ENCODE results near the gene FOXF1.
A peak's percentile ranks its signal among the peaks of the same experiment; 100 is the strongest.

Gene FOXF1

DNA sequence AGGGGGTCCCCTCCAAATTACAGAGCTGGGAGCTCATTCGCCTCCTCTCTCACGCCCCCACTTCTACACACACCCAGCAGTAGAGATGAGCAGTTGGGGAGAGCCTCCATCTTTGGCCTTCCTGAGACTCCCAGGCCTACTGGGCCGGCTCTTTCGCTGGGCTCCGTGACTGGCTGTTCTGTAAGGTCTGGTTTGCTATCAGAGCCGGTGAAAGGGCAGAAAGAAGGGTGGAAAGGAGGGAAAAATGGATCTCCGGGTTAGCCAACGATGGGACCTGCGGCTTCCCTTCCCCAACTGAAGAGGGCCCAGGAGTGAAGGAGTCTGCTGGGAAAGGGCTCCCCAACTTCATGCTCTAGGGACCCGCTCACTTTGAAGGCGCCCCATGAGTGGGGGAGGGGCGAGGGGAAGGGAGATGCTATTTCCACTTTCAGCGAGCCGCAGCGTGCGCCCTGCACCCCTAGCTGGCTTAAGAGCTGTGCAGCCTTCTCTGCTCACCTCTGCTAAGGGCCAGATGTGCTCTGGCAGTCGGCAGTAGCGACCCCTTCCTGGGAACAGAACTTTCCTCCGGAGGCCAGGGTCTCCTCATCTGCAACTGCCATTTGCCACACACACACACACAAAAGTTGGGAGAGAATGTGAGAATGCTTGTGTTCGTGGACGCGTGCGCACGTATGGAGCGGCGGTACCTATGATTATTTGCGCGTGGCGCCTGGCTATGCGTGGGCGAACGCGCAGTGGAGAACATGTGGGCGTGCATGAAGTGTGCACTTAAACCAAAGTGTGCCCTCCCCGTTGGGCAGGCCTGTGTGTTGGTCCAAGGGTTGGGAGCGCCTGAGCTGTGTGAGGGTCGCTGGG is 2.9 kb upstream of the FOXF1 start:
- DNase-seq, result no peak
- in situ Hi-C loops (cut with HindIII; ENCODE audit: low pct_ligation_motif_present, low sequenced_read_pairs), result loop anchor here (25.0 kb wide), 1 partner anchor 170 kb away; no protein-coding TSS in a partner anchor
- H3K27ac ChIP-seq, result no peak overlapping the region
- TF ChIP-seq, protein P1, sequence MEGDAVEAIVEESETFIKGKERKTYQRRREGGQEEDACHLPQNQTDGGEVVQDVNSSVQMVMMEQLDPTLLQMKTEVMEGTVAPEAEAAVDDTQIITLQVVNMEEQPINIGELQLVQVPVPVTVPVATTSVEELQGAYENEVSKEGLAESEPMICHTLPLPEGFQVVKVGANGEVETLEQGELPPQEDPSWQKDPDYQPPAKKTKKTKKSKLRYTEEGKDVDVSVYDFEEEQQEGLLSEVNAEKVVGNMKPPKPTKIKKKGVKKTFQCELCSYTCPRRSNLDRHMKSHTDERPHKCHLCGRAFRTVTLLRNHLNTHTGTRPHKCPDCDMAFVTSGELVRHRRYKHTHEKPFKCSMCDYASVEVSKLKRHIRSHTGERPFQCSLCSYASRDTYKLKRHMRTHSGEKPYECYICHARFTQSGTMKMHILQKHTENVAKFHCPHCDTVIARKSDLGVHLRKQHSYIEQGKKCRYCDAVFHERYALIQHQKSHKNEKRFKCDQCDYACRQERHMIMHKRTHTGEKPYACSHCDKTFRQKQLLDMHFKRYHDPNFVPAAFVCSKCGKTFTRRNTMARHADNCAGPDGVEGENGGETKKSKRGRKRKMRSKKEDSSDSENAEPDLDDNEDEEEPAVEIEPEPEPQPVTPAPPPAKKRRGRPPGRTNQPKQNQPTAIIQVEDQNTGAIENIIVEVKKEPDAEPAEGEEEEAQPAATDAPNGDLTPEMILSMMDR (IDR thresholded peaks at IDR 0.05; ENCODE audit: low read depth, low read length, missing control alignments), result no peak
- no peak overlapping the region for H3K4me3 ChIP-seq (ENCODE audit: low read depth, low read length)
- H3K36me3 ChIP-seq (replicated peaks), result no peaks in the 10 kb centered on the region
- peaks cover 95% of the 10 kb centered on the region for H3K27me3 ChIP-seq (replicated peaks)

DNA sequence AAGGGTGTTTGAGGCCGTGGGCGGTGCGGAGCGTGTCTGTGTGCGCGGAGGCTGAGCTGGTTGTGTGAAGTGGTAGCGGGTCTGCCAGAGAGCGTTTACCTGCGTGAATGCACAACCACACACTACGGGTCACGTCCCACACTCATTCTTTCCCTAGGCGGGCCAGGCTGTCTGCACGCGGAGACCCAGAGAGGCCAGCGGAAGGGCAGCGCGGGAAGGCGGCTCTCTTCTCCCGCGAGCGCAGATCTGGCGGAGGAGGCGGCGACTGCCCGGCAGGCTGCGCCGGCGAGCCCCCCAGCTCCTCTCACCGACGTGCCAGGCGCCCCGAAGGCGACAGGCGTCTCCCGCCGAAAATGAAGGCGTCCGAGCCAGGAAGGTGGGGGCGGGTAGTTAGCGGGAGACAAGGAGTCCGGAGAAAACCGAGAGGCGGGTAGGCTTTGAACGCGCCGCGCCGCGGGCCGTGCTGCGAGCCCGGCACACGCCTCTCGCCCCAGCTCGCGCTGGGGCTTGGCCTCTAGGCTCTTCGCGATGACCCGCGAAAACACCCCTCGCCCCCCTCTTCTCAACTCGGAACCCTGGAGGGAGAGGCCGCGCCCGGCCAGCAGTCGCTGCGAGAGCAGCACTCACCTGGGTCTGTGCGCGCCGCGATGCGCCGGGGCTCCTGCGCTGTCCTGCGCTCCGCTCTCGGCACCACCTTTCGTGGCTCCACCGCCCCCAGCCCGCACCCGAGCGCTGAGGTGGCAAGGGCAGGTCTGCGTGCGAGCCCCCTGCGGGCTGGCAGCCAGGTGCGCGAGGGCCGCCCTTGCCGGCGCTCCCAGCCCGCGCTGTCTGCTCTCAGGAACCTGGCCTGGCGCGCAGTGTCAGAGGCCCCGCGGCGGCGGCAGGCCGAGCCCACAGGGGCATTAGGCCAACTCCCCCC is 2.0 kb upstream of the FOXF1 start:
- H3K4me3 ChIP-seq (ENCODE audit: low read depth, low read length), result no peak overlapping the region
- H3K36me3 ChIP-seq (replicated peaks), result no peaks in the 10 kb centered on the region
- H3K27ac ChIP-seq, result no peak overlapping the region
- no peak for DNase-seq
- in situ Hi-C loops (cut with HindIII; ENCODE audit: low pct_ligation_motif_present, low sequenced_read_pairs), result loop anchor here (25.0 kb wide), 1 partner anchor 171 kb away; no protein-coding TSS in a partner anchor
- H3K27me3 ChIP-seq (replicated peaks), result peaks cover 95% of the 10 kb centered on the region
- TF ChIP-seq, protein P1 (IDR thresholded peaks at IDR 0.05; ENCODE audit: low read depth, low read length, missing control alignments), result no peak

DNA sequence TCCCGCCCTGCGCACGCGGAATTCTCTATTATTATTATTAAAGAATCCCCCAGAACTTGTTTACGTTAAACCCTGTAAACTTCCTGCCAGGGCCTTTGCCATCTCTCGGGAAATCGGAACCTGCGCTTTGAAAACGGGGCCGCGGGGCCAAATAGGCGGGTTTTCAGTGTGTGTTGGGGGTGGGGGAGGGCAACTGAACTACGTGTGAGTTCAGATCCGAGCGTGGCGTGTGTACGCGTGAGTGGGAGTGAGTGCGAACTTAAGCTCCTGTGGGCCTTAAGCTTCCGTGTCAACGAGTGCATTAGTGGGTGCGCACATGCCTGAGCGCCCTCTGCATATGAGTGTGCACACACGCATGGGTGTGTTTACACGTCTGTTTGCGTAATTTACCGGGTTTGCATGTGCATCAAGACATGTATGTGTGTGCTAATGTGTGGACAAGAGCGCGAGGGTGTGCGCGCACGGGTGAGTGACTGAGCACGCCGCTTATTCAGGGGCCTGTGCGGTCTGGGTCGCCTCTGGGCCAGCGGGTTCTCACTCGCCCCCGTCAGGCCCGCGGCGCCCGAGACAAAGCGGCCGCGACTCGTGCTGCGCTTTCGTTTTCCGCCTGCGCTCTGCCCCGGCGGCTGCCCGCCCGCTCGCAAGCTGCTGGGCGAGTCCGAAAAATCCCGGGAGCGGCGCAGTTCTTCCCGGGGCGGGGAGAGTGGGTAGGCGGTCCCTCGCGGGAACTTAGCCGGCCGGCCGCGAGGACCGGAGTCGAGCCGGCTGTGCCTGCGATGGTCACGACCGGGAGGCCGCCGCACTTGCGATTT is 1.2 kb upstream of the FOXF1 start:
- no peak overlapping the region for H3K27ac ChIP-seq
- H3K36me3 ChIP-seq (replicated peaks), result no peaks in the 10 kb centered on the region
- peak; percentile 27 for DNase-seq
- H3K27me3 ChIP-seq (replicated peaks), result peaks cover 93% of the 10 kb centered on the region
- TF ChIP-seq, protein P1 (IDR thresholded peaks at IDR 0.05; ENCODE audit: low read depth, low read length, missing control alignments), result no peak
- in situ Hi-C loops (cut with HindIII; ENCODE audit: low pct_ligation_motif_present, low sequenced_read_pairs), result loop anchor here (25.0 kb wide), 1 partner anchor 172 kb away; no protein-coding TSS in a partner anchor
- H3K4me3 ChIP-seq (ENCODE audit: low read depth, low read length), result peak overlapping the region; percentile 39

DNA sequence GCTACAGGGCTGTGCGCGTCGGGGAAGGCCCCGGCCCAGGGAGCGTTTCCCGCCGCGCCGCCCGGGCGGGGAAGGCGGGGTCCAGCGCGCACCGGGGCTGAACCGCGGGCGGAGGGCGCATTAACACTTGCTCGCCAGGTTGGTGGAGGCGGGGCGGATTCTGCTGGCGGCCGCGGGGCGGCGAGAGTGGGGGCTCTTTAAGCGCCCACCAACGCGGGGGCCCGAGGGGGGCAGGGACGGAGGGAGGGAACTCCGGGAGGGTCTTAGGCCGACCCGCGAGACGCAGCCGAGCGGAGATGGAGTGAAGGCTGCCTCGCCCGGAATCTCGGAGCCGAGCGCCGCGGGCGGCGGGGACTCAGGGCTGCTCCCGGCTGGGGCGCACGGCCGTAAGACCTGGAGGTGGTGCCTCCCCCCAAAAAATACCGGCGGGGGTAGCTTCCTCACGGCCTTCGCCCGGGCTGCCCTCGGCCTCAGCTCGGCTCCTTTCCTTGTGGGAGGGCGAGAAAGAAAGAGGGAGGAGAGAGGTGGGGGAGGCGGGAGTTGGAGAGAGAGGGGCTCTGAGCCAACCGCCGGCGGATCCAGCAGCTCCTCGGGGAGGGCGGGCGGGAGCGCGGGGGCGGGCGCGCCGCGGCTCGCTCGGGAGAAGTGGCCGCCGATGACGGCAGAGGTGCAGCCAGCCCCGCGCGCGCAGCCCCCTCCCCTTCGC is 415 bp upstream of the FOXF1 start:
- TF ChIP-seq, protein P1 (IDR thresholded peaks at IDR 0.05; ENCODE audit: low read depth, low read length, missing control alignments), result no peak
- in situ Hi-C loops (cut with HindIII; ENCODE audit: low pct_ligation_motif_present, low sequenced_read_pairs), result loop anchor here (10.0 to 25.0 kb wide), 2 partner anchors 173 to 435 kb away; no protein-coding TSS in a partner anchor
- no peak overlapping the region for H3K27ac ChIP-seq
- no peak for DNase-seq
- peaks cover 91% of the 10 kb centered on the region for H3K27me3 ChIP-seq (replicated peaks)
- no peaks in the 10 kb centered on the region for H3K36me3 ChIP-seq (replicated peaks)
- H3K4me3 ChIP-seq (ENCODE audit: low read depth, low read length), result peak overlapping the region; percentile 39

Measured in brain microvascular endothelial cell (primary cell).